HEK293 (cell line): ENCODE results near the gene JMJD7.

Experiments
- CTCF ChIA-PET: fragments of 350-600 bp; formaldehyde crosslinking; extraction: SDS; loops from one replicate; lab custom pipeline; 2021; ENCODE audit warnings: antibody characterized with exemption; lab: Yijun Ruan, JAX
- POLR2A ChIA-PET: fragments of 300-600 bp; formaldehyde crosslinking; extraction: SDS; loops from one replicate; lab custom pipeline; 2020; ENCODE audit warnings: antibody characterized with exemption, inconsistent platforms; lab: Yijun Ruan, JAX
- H3K27ac ChIP-seq: fragments of 200-500 bp; sonication (Bioruptor generic); 2 replicates; pipeline ENCODE4 v1.5.1; 2014; ENCODE audit warnings: low read depth, low read length, control low read depth, inconsistent platforms; ENCODE audit errors: extremely low read depth
- H3K36me3 ChIP-seq, 2 experiments: fragments of 200-500 bp in 1 of 2; sonication (Bioruptor generic) in 1 of 2; 1 replicate in 1 of 2; 2 replicates in 1 of 2; pipeline ENCODE4 v1.5.1; 2014 to 2017; ENCODE audit warnings: inconsistent platforms in 2 of 2, low read length in 2 of 2; ENCODE audit not compliant: control insufficient read depth in 2 of 2, insufficient read depth in 1 of 2
- H3K4me1 ChIP-seq: fragments of 200-500 bp; sonication (Bioruptor generic); 2 replicates; pipeline ENCODE4 v1.5.1; 2014; ENCODE audit warnings: mild to moderate bottlenecking, low read length, inconsistent platforms; ENCODE audit not compliant: control insufficient read depth, insufficient read depth
- H3K4me3 ChIP-seq: 2 replicates; pipeline ENCODE4 v1.5.1; 2011; ENCODE audit warnings: low read depth, mild to moderate bottlenecking, control low read depth, low read length, moderate library complexity
- H3K9me3 ChIP-seq: fragments of 200-500 bp; sonication (Bioruptor generic); 2 replicates; pipeline ENCODE4 v1.5.1; 2014; ENCODE audit warnings: low read depth, low read length, inconsistent platforms; ENCODE audit not compliant: control insufficient read depth, insufficient read depth
- BCL11B ChIP-seq: fragments of 450-650 bp; formaldehyde crosslinking; IDR thresholded peaks from 2 replicates; pipeline ENCODE4 v1.5.1; 2016; ENCODE audit warnings: low read depth, missing biosample characterization, missing genetic modification characterization
- EGR2 ChIP-seq: fragments of 450-650 bp; formaldehyde crosslinking; IDR thresholded peaks from 2 replicates; pipeline ENCODE4 v1.5.1; 2016; ENCODE audit warnings: low read depth, missing biosample characterization, missing genetic modification characterization
- OSR2 ChIP-seq: fragments of 450-650 bp; formaldehyde crosslinking; IDR thresholded peaks from 2 replicates; pipeline ENCODE4 v1.5.1; 2016; ENCODE audit warnings: missing biosample characterization, missing genetic modification characterization
- SALL2 ChIP-seq: fragments of 450-650 bp; formaldehyde crosslinking; IDR thresholded peaks from 2 replicates; pipeline ENCODE4 v1.5.0; 2017; ENCODE audit warnings: missing biosample characterization, mild to moderate bottlenecking, missing genetic modification characterization, borderline replicate concordance
- ZFHX2 ChIP-seq: fragments of 450-650 bp; formaldehyde crosslinking; conservative IDR thresholded peaks from 2 replicates; pipeline ENCODE4 v1.5.1; 2016; ENCODE audit warnings: missing biosample characterization, missing genetic modification characterization
- ZFP69B ChIP-seq: fragments of 450-650 bp; formaldehyde crosslinking; IDR thresholded peaks from 2 replicates; pipeline ENCODE4 v1.5.1; 2016; ENCODE audit warnings: missing biosample characterization, missing genetic modification characterization
- ZNF248 ChIP-seq: fragments of 450-650 bp; formaldehyde crosslinking; IDR thresholded peaks from 2 replicates; pipeline ENCODE4 v1.5.1; 2017; ENCODE audit warnings: missing biosample characterization, missing genetic modification characterization
- ZNF274 ChIP-seq, 2 experiments: fragments of 200-500 bp in 1 of 2; fragments of 450-650 bp in 1 of 2; sonication (Bioruptor generic) in 1 of 2; formaldehyde crosslinking in 1 of 2; IDR thresholded peaks; 2 replicates each; pipeline versions ENCODE4 v1.5.1 to v1.6.1; 2014 to 2016; ENCODE audit warnings: borderline replicate concordance in 1 of 2, inconsistent platforms in 1 of 2, low read length in 1 of 2, missing biosample characterization in 1 of 2, missing genetic modification characterization in 1 of 2
- ZNF311 ChIP-seq: fragments of 450-650 bp; formaldehyde crosslinking; IDR thresholded peaks from 2 replicates; pipeline ENCODE4 v1.5.1; 2017; ENCODE audit warnings: missing biosample characterization, missing genetic modification characterization, borderline replicate concordance
- ZNF37A ChIP-seq: fragments of 450-650 bp; IDR thresholded peaks from 2 replicates; pipeline ENCODE4 v1.5.1; 2018; ENCODE audit warnings: missing biosample characterization, missing genetic modification characterization
- ZNF398 ChIP-seq: fragments of 450-650 bp; formaldehyde crosslinking; IDR thresholded peaks from 2 replicates; pipeline ENCODE4 v1.5.1; 2017; ENCODE audit warnings: missing biosample characterization, missing genetic modification characterization
- ZNF488 ChIP-seq: fragments of 450-650 bp; formaldehyde crosslinking; IDR thresholded peaks from 2 replicates; pipeline ENCODE4 v1.5.1; 2016; ENCODE audit warnings: missing biosample characterization, missing genetic modification characterization
- ZNF518A ChIP-seq: fragments of 450-650 bp; formaldehyde crosslinking; conservative IDR thresholded peaks from 2 replicates; pipeline ENCODE4 v1.5.1; 2016; ENCODE audit warnings: low read depth, missing biosample characterization, missing genetic modification characterization
- ZNF521 ChIP-seq: fragments of 450-650 bp; formaldehyde crosslinking; IDR thresholded peaks from 2 replicates; pipeline ENCODE4 v1.5.1; 2017; ENCODE audit warnings: missing biosample characterization, mild to moderate bottlenecking, missing genetic modification characterization
- ZNF585B ChIP-seq: fragments of 450-650 bp; formaldehyde crosslinking; IDR thresholded peaks from 2 replicates; pipeline ENCODE4 v1.5.1; 2016; ENCODE audit warnings: missing biosample characterization, missing genetic modification characterization

The JMJD7 gene

GRCh38 chr15:41847981-41848380 is 20.1 kb downstream of the JMJD7 start (continued):
- no peak for TF ChIP-seq ZNF518A (tag by site-specific recombination)
- TF ChIP-seq ZNF248 (tag by site-specific recombination), result no peak
- no peak for TF ChIP-seq ZNF37A (tag by site-specific recombination)

GRCh38 chr15:41848631-41849030 is 20.7 kb downstream of the JMJD7 start:
- Histone ChIP-seq H3K36me3 (peaks cover 0 to 15% of the 10 kb centered on the region in 2 experiments; a peak in 1 of 3 replicates), H3K9me3 (no peaks in the 10 kb centered on the region), H3K4me3 (no peak overlapping the region), H3K27ac (no peak overlapping the region), H3K4me1 (no peaks in the 10 kb centered on the region)
- CTCF ChIA-PET, result no interaction called here
- TF ChIP-seq ZNF398 (tag by site-specific recombination) (no peak), BCL11B (tag by site-specific recombination) (no peak), ZFP69B (no peak), ZFHX2 (peak; percentile 43; the same call in 1 of the 2 replicates), ZNF248 (tag by site-specific recombination) (no peak), ZNF488 (tag by site-specific recombination) (no peak), EGR2 (peak; percentile 51; the same call in 1 of the 2 replicates), OSR2 (tag by site-specific recombination) (no peak)
- POLR2A ChIA-PET, result no interaction called here

GRCh38 chr15:41849204-41849603 is 21.3 kb downstream of the JMJD7 start:
- CTCF ChIA-PET, result no interaction called here
- POLR2A ChIA-PET, result no interaction called here
- Histone ChIP-seq H3K4me1 (no peaks in the 10 kb centered on the region), H3K9me3 (no peaks in the 10 kb centered on the region), H3K36me3 (peaks cover 0 to 15% of the 10 kb centered on the region in 2 experiments; a peak in 1 of 3 replicates), H3K27ac (no peak overlapping the region), H3K4me3 (no peak overlapping the region)
- TF ChIP-seq ZNF585B (tag by site-specific recombination) (no peak), ZNF274 (IDR thresholded peaks at IDR 0.05; ENCODE audit: low read length) (no peak), ZNF274 (tag by site-specific recombination; IDR thresholded peaks at IDR 0.05; ENCODE audit: borderline replicate concordance) (no peak), ZNF311 (tag by site-specific recombination) (no peak), SALL2 (tag by site-specific recombination) (no peak), ZNF521 (no peak)
